Measurements from ENCODE around the gene ATP5MK. TPM values are rescaled to one million over a fixed set of nuclear protein-coding genes. Genes with fewer than 3 reads are reported as not detected.
"Not testable (repeated sequence)": the region's sequence is repeated elsewhere in the genome, so short reads cannot be mapped to it uniquely, and the experiment has no call there.

Gene ATP5MK
- total RNA-seq, 2 experiments from 2014 or later: 404 to 425 TPM

GRCh38 chr10:103367379-103367781 is 28.9 kb downstream of the ATP5MK start:
- peak; percentile 1 for ATAC-seq
- H3K9me3 Mint-ChIP-seq: no peaks in the 10 kb centered on the region
- H3K27ac Mint-ChIP-seq: peak overlapping the region; percentile 90
- H3K36me3 Mint-ChIP-seq (ENCODE audit: low read depth): peaks cover 3% of the 10 kb centered on the region
- intact Hi-C loops (cut with micrococcal nuclease): no loop called here
- no peak for DNase-seq
- H3K4me1 Mint-ChIP-seq (ENCODE audit: low read depth): peaks cover 22% of the 10 kb centered on the region
- no peaks in the 10 kb centered on the region for H3K27me3 Mint-ChIP-seq
- peak overlapping the region; percentile 84 for H3K4me3 Mint-ChIP-seq
- ChIA-PET CTCF (interaction anchor here (0.6 kb wide), 1 partner anchor 118 kb away, joined by 4 read pairs; no protein-coding TSS in a partner anchor), POLR2A (interaction anchor here (0.8 to 1.3 kb wide), 3 partner anchors 11 to 29 kb away, joined by 3 to 8 read pairs (median 6); partner anchors contain the start of genes ATP5MK, PCGF6 and PDCD11)
- no peak for TF ChIP-seq CTCF (IDR thresholded peaks at IDR 0.05)

- ATAC-seq (peak; percentile 17), DNase-seq (peak; percentile 6)
- intact Hi-C loops (cut with micrococcal nuclease); POLR2A ChIA-PET; H3K27me3 Mint-ChIP-seq; H3K9me3 Mint-ChIP-seq; H3K36me3 Mint-ChIP-seq (ENCODE audit: low read depth); H3K27ac Mint-ChIP-seq; CTCF ChIA-PET; H3K4me1 Mint-ChIP-seq (ENCODE audit: low read depth); H3K4me3 Mint-ChIP-seq: not testable (repeated sequence)
Observed at GRCh38 chr10:103360791-103361190, 35.5 kb downstream of the ATP5MK start.

GRCh38 chr10:103359493-103359892 is 36.8 kb downstream of the ATP5MK start:
- H3K4me3 Mint-ChIP-seq; POLR2A ChIA-PET; DNase-seq; CTCF ChIA-PET; H3K9me3 Mint-ChIP-seq; H3K4me1 Mint-ChIP-seq (ENCODE audit: low read depth); H3K27me3 Mint-ChIP-seq; H3K36me3 Mint-ChIP-seq (ENCODE audit: low read depth); H3K27ac Mint-ChIP-seq; ATAC-seq; intact Hi-C loops (cut with micrococcal nuclease): not testable (repeated sequence)

GRCh38 chr10:103355906-103356599 is 40.2 kb downstream of the ATP5MK start:
- POLR2A ChIA-PET: interaction anchor here (0.9 kb wide), 1 partner anchor 12 kb away, joined by 3 read pairs; the partner anchor contains the start of gene TAF5
- H3K9me3 Mint-ChIP-seq: no peaks in the 10 kb centered on the region

GRCh38 chr10:103354567-103354966 is 41.7 kb downstream of the ATP5MK start:
- H3K4me1 Mint-ChIP-seq (ENCODE audit: low read depth); ATAC-seq; H3K4me3 Mint-ChIP-seq; H3K27ac Mint-ChIP-seq; DNase-seq; H3K9me3 Mint-ChIP-seq; H3K27me3 Mint-ChIP-seq; intact Hi-C loops (cut with micrococcal nuclease); H3K36me3 Mint-ChIP-seq (ENCODE audit: low read depth); CTCF ChIA-PET: not testable (repeated sequence)
- POLR2A ChIA-PET: interaction anchor here (1.6 kb wide), 1 partner anchor 42 kb away, joined by 4 read pairs; the partner anchor contains the start of genes ATP5MK and PDCD11

More at GRCh38 chr10:103355906-103356599, 40.2 kb downstream of the ATP5MK start:
- H3K27ac Mint-ChIP-seq: no peak overlapping the region
- intact Hi-C loops (cut with micrococcal nuclease): no loop called here
- H3K27me3 Mint-ChIP-seq: no peaks in the 10 kb centered on the region
- H3K4me3 Mint-ChIP-seq: no peak overlapping the region
- no peaks in the 10 kb centered on the region for H3K4me1 Mint-ChIP-seq (ENCODE audit: low read depth)
- no peaks in the 10 kb centered on the region for H3K36me3 Mint-ChIP-seq (ENCODE audit: low read depth)
- TF ChIP-seq CTCF (IDR thresholded peaks at IDR 0.05): no peak
- CTCF ChIA-PET: interaction anchor here (1.8 kb wide), 1 partner anchor 9 kb away, joined by 4 read pairs; no protein-coding TSS in a partner anchor
- no peak for DNase-seq
- ATAC-seq: no peak

GRCh38 chr10:103353281-103353680 is 43.0 kb downstream of the ATP5MK start:
- Mint-ChIP-seq H3K36me3 (ENCODE audit: low read depth) (peaks cover 6% of the 10 kb centered on the region), H3K27me3 (no peaks in the 10 kb centered on the region), H3K27ac (no peak overlapping the region), H3K9me3 (no peaks in the 10 kb centered on the region), H3K4me1 (ENCODE audit: low read depth) (peaks cover 5% of the 10 kb centered on the region), H3K4me3 (no peak overlapping the region)
- intact Hi-C loops (cut with micrococcal nuclease): no loop called here
- ATAC-seq (no peak), DNase-seq (no peak)
- POLR2A ChIA-PET: interaction anchor here (1.6 kb wide), 1 partner anchor 43 kb away, joined by 4 read pairs; the partner anchor contains the start of genes ATP5MK and PDCD11
- TF ChIP-seq CTCF (IDR thresholded peaks at IDR 0.05): no peak
- CTCF ChIA-PET: interaction anchor here (0.9 to 1.0 kb wide), 2 partner anchors 132 to 589 kb away, joined by 3 to 6 read pairs; no protein-coding TSS in a partner anchor
